DMS 273 (cell line): Measurements from ENCODE around the gene SLC15A5.

Source experiments
- DNase-seq: peaks from one replicate; lab custom pipeline; 2025; ENCODE audit not compliant: unreplicated experiment; lab: John Stamatoyannopoulos, UW

The SLC15A5 gene

DNA sequence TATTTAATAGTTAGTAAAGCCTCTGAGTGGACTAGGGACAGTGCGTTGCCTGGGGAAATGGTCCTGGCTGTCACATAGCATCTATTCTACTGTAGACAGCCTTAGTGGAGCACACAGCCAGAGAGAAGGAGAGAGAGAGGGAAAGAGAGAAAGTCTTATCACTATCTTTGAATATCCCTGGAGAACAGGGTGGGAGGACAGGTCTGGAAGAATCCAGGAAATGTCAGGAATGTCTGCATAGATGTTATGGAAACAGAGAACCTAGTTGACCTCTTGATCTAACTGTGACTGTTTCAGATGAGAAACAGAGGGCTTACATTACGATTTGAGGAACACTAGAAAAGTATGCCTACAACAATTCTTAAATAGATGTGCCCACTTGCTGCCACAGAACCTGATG is 92.8 kb downstream of the SLC15A5 start:
- no peak for DNase-seq

DNA sequence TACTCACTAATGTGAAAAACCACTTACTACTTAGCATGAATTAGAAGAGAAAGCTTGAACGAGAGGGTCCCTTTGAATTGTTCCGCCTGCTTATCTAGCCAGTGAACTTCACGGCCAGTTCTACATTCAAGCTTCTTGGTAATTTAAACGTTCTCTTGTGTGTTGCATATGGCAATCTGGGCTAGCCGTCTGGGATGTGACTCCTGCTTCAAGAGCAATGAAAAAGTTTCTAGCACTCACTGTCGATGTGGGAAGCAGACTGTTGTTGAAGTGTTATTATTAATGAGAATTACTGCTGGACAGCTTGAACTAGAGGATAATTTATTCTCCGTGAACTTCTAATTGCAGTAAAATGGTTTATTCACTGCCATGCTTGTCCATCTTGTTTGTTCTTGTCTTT is 93.9 kb downstream of the SLC15A5 start:
- DNase-seq = no peak

DNA sequence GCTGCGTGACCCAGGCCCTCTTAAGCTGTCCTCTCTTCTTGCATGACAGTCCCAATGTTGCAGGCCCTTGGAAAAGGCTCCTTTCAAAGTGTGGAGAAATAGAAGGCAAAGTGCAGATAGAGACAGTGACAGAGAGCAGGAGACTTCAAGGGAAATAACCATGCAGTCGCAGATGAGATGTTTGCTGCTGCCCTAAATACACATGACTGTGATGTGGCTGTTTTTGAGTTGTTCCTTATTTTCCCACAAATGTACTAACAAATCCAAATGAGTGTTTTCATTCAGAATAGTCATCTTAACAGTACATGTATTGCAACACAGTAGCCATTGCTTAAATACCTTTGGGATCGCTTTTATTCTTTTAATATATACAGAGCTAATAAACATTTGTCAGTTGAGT is 101.6 kb downstream of the SLC15A5 start:
- no peak for DNase-seq

DNA sequence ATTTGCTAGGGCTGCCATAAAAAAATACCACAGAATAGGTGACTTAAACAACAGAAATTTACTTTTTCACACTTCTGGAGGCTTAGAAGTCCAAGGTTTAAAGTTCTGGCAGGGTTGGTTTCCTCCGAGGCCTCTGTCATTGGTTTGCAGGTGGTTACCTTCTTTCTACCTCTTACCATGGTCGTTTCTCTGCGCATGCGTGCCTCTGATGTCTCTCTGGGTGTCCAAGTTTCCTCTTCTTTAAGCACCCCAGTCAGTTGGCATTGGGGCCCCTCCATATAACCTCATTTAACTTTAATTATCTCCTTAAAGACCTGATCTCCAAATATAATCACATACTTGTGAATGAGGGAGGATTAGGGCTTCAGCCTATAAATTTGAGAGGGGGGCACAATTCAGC is 103.2 kb downstream of the SLC15A5 start:
- no peak for DNase-seq

DNA sequence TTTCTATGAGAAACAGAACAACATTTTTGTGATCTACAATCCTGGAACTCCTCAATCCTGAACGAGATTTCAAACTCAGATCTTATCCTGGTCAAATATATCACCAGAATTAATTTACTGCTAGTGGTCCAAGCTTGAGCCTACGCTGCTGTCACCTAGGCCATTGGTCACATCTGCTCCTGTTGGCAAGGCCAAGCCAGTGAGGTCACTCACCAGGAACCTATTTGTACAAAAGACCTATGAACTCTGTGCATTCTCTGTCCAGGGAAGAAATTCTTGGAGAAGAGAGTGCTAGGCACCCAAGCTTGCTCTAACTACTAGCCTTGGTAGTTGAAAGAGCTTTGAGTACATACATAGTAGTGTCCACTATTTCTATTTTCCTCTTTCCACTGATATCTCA is 106.1 kb downstream of the SLC15A5 start:
- no peak for DNase-seq

DNA sequence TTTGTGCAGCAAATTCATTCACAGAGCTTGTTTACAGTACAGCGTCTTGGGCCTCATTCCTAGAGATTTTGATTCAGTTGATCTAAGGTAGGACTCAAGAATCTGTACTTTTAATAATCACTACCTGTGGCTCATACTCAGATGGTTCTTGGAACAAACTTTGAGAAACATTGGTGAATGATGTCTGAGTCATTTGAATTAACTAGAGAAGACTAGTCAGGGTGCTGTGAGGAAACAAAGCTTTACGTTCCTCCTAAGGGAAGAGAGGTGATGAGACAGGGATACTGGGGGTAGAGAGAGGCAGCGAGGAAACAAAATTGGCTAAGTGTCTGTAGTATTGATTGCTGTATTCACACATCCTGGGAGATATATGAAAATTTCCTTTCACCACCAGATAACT is 109.4 kb downstream of the SLC15A5 start:
- no peak for DNase-seq

DNA sequence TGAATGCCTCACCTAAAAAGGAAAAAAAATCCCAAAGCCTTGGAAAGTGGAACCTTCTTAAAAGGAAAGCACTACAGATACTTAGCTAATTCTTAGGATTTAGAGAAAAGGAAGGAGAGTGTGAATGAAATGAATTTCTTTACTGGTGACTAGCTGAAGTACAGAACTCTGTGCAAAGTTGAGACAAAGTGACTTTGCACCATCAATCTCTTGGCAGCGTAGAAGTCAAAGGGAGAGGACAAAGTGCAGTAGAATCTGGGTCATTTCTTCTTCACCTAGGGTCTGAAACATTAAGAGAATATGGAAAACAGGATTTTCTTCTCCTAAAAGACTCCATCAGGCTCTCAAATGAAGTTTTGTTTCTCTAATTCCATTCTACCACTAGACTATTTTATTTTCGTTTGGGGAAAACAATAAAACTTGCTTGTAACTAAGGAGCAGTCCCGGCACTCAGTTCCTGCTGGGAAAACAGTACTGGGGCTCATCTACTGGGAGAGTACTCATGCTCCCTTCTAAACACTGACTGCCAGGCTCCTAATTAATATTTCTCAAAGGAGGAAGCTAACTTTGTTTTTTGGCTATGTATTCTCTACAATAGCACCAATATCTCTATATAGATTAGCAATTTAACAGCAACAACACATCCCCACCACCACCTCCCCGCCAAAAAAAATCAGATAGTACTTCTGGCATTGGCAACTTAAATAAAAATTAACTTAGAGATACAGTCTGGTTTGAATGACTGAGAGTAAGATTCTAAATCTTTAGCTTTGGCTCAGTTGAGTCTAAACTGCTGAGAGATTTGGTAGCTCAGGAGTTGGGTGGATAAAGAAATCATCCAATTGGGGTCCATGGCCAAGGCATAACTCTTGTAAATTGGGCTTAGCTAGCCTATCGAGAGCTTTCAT is 110.7 kb downstream of the SLC15A5 start:
- DNase-seq = no peak

DNA sequence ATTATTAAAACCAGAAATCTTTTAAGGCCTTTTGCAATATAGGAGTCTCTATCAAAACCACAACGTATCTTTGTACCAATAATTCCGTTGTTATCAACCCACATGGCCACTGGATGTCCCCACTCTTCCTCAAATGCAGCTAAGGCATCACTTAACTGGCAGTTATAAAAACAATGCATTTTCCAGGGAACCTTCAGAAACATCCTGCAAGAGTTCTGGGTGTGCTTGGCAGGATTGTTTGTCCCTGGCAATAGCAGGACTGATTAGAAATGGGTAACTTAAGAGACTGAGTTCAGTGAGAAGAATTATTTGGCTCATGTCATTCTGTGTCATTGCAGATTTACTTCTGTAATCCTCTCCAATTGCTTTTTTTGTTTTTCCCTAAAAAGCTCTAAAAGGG is 112.0 kb downstream of the SLC15A5 start:
- DNase-seq = peak; percentile 59

DNA sequence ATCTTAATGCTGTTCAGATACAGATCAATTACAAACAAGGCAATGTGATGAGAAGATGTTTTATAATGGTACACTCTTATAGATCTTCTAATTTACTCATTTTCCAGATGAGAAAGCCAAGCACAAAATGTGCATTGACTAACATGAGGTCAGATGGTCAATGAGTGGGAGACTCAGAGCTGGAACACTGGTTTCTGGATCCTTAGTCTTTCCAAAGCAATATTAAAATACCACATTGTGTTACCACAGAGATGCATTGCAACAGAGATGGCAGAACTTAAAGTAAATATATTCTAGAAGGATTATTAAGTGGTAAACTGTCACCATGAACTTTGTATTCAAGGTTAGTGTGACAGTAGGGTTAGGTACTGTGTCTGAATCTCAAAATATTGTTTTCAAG is 113.6 kb downstream of the SLC15A5 start:
- DNase-seq = no peak

DNA sequence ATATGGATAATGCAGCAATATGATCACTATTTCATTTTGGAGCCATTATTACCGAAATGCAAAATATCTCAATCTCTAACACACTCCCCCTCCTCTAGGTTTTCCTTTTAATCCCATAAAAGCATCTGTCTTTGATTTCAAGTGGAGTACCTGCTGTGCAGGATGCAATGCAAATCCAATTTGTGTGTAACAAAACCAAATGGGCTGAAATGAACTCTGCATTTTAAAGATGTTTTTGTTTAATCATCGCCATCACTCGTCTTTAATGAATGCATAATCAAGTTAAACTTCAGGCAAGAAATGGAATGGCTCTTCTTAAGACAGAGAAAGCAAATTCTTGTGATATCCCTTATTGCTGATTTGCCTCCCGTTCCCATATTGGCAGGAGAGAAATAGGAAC is 114.3 kb downstream of the SLC15A5 start:
- DNase-seq = no peak

DNA sequence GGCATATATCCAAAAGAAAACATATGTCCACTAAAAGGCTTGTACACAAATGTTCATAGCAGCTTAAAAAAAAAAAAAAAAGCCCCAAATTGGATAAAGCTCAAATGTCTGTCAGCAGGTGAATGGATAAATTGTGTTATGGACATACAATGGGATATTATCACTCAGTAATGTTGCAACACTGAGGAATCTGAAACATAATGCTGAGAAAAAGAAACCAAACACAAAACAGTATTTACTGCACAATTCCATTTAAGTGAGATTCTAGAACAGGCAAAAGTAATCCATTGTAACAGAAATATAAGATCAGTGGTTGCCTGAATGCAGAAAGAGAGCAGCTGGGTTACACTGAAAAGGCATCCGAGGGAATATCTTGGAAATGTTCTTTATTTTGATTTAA is 117.9 kb downstream of the SLC15A5 start:
- no peak for DNase-seq

DNA sequence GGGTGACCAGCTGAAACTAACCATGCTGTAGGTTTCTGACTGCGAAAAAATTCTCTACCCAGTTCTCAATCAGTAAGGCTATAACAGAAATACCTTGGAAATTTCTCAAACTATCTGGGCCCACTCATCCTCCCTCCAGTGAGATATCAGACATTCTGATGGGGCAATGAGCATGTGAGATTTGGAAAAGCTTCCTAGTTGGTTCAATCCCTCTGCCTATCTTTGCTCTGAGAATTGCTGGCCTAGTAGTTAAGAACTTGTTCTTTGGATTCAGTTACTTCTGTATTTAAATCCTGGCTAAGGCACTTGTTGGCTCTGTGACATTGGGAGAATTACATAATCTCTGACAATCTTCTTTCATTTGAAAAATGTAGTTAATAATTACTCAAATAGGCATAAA is 119.4 kb downstream of the SLC15A5 start:
- DNase-seq = no peak

DNA sequence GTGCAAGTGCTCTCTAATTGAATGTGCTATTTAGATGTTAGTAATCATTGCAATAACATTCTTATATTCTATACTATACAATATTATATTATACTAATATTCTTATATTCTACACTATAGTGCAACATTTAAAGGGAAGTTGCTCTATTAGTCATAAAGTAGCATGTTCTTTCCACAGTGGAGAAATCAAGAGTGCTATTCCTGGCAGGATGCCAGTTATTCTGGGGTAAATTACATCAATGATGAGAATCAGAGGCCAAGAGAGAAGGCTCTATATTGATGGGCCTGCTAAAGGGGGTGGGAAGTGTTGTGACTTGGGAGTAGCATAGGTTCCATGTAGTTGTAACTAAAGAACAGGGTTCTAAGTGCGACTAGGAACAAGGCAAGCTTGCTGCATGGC is 121.5 kb downstream of the SLC15A5 start:
- DNase-seq = peak; percentile 9

DNA sequence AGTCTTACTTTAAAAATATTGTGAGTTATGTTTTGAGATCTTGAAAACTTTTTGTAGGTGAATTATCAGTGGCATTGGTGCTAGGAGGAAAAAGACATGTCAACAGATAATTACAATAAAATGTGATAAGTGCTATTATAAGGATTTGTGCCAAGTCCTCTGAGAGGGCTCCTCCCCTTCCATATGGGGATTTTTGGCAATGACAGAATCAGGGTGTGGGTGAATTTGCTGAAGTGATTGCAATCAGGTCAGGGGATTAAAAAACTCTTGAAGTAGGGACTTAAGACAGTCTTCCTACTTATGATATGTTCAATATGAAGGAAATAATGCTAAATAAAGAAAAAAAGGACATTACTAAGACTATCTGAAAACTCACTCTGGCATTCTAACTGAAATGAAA is 122.5 kb downstream of the SLC15A5 start:
- peak; percentile 63 for DNase-seq

DNA sequence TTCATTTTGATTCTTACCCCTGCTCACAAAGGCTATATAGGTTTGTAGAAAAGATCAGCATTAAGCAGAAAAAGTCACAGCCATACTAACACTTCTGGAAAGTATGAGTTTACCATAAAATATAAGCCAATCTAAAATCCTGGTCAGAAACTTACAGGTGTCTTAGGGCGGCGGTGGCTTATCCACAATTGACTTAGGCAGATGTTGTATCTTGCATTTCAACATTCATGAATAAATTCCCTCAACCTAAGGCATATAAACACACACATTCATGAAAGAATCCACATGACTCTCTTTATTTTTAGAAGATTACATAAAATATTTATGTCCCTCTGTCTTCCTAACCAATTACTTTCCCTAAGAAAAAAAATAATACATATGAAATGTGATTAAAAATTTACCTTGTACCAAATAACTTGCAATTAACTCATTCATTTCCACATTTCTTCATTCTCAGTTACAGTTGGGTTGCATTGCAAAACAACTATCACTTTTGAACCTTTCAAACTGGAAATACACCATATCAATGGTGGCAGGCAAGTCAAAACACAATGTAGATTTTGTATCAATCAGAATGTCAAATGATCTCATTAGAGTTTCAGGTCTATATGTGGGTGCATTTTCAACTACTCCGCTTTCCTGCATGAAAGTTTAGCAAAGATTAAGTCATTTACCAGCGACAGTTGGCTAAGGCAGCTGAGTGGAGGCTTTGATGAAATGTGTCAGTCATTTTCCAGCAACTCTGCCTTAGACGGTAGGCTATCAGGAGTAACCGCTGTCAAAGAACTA is 124.4 kb downstream of the SLC15A5 start:
- DNase-seq = no peak

DNA sequence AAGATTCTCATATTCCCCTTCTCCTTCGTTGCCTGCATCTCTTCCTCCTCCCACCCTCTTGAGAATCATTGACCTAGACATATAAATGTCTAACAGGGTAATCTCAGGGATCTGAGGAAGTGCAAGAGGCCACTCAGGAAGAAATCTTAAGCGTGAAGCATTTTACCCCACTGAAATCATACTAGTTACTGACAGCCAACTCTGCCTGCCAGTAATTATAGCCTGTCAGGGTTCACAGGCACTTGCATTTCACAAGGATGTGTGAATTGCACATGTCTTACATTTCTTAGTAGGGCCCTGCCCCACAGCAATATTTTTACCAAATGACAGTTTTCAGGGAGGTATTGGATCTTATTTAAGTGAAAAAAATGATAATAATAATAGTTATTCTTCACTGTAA is 127.2 kb downstream of the SLC15A5 start:
- DNase-seq = no peak

DNA sequence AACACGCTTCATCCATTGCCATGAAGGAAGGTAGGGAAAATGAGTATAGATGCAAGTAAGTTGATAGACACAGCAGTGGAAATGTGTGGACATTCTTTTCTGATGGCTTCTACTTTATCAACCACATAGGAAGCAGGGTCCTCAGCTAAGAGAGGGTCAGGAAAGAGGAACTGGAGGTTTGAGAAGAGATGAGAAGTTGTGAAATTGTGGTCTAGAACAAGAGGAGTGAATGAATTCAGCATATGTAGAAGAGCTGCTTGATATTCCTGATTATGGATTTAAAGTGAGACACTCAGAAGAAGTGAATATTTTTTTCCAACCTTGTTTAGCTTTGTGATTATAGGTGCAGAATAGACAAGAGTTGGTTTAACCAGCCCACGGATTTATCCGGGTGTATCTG is 128.5 kb downstream of the SLC15A5 start:
- DNase-seq = no peak
